Esophagus muscularis mucosa (tissue), 4 donors: ENCODE results near the gene DSCAML1. TPM values are rescaled to one million over a fixed set of nuclear protein-coding genes. Genes with fewer than 3 reads are reported as not detected.

Experiments
- DNase-seq: peaks from one replicate; pipeline ENCODE4 v3.0.0-alpha.2; 2017; ENCODE audit errors: extremely low spot score
- H3K27ac ChIP-seq, 4 donors: fragments of 200-600 bp; sonication (generic); replicated peaks in 1 of 4; 1 replicate in 3 of 4; 2 replicates in 1 of 4; pipeline ENCODE4 v1.5.1; 2016 to 2019; ENCODE audit warnings: mild to moderate bottlenecking in 1 of 4
- H3K27me3 ChIP-seq, 4 donors: fragments of 200-600 bp; sonication (generic); one replicate each; pipeline versions ENCODE4 v1.5.1 to v1.6.0; 2016 to 2019
- H3K36me3 ChIP-seq, 4 donors: fragments of 200-600 bp; sonication (generic); one replicate each; pipeline ENCODE4 v1.5.1; 2016 to 2019
- H3K4me1 ChIP-seq, 4 donors: fragments of 200-600 bp; sonication (generic); one replicate each; pipeline ENCODE4 v1.5.1; 2016 to 2019
- H3K4me3 ChIP-seq, 4 donors: fragments of 200-600 bp; sonication (generic); 1 replicate in 2 of 4; 2 replicates in 2 of 4; pipeline ENCODE4 v1.5.1; 2016 to 2019; ENCODE audit warnings: mild to moderate bottlenecking in 4 of 4, moderate library complexity in 1 of 4
- H3K9me3 ChIP-seq, 4 donors: fragments of 200-600 bp; sonication (generic); 1 replicate in 3 of 4; 2 replicates in 1 of 4; pipeline ENCODE4 v1.5.1; 2016 to 2019
- CTCF ChIP-seq, 3 experiments: fragments of 200-600 bp in 2 of 3; fragments of 450-650 bp in 1 of 3; sonication (generic) in 2 of 3; IDR thresholded peaks; one replicate each; pipeline ENCODE4 v1.5.1; 2017 to 2019; ENCODE audit warnings: antibody characterized with exemption in 3 of 3, mild to moderate bottlenecking in 2 of 3, moderate library complexity in 1 of 3
- EP300 ChIP-seq: sonication (generic); formaldehyde crosslinking; IDR thresholded peaks from one replicate; pipeline ENCODE4 v1.6.1; 2017; ENCODE audit warnings: antibody characterized with exemption
- POLR2A ChIP-seq: fragments of 450-650 bp; IDR thresholded peaks from one replicate; pipeline ENCODE4 v1.6.1; 2017; ENCODE audit warnings: antibody characterized with exemption, moderate library complexity, mild to moderate bottlenecking, low read depth
- POLR2AphosphoS5 ChIP-seq, 2 donors: sonication (generic); formaldehyde crosslinking; IDR thresholded peaks; one replicate each; pipeline ENCODE4 v1.6.1; 2017; ENCODE audit warnings: antibody characterized with exemption in 2 of 2
- WGBS: methylation state at CpG from one replicate; pipeline ENCODE4 v1.1.5; 2018; 5-methylcytosine and 5-hydroxymethylcytosine counted together
- intact Hi-C: fragments of 100-400 bp; cut with DNase I; formaldehyde crosslinking; loops from one replicate; pipeline ENCODE4 v1.15.1; 2023
- total RNA-seq, 4 donors: library from RNA; depleted of rRNA; stranded (reverse); fragments of >200 nt; gene quantifications; one replicate each; pipeline versions ENCODE4 v1.1.0 to v1.2.1, GENCODE V29; 2016

The DSCAML1 gene
- total RNA-seq, 4 donors from 2014 or later, result 0.50 to 5.8 (median 1.2) TPM

- no peak for DNase-seq
- Histone ChIP-seq H3K36me3 (no peaks in the 10 kb centered on the region), H3K27ac (no peak overlapping the region), H3K27me3 (peaks cover 0 to 9% (median 0%) of the 10 kb centered on the region in 4 donors), H3K9me3 (no peaks in the 10 kb centered on the region), H3K4me3 (no peak overlapping the region), H3K4me1 (peaks cover 10 to 18% (median 16%) of the 10 kb centered on the region in 4 donors)
- intact Hi-C loops, result no loop called here
- WGBS, result 41% methylated on average over 4 of the region's 4 CpGs
- TF ChIP-seq CTCF (IDR thresholded peaks at IDR 0.05), result no peak
- TF ChIP-seq EP300, result no peak
- TF ChIP-seq POLR2AphosphoS5 (IDR thresholded peaks at IDR 0.05), result no peak
- no peak for TF ChIP-seq POLR2A
Measured at GRCh38 chr11:117691218-117691514, 105.8 kb downstream of the DSCAML1 start.

- Histone ChIP-seq H3K4me3 (no peak overlapping the region), H3K9me3 (no peaks in the 10 kb centered on the region), H3K36me3 (no peaks in the 10 kb centered on the region), H3K27me3 (peaks cover 0 to 4% (median 0%) of the 10 kb centered on the region in 4 donors), H3K27ac (no peak overlapping the region), H3K4me1 (peaks cover 10 to 18% (median 16%) of the 10 kb centered on the region in 4 donors)
- intact Hi-C loops, result no loop called here
- TF ChIP-seq POLR2A (no peak), CTCF (IDR thresholded peaks at IDR 0.05) (no peak), EP300 (no peak), POLR2AphosphoS5 (IDR thresholded peaks at IDR 0.05) (no peak)
- 75% methylated on average over 8 of the region's 8 CpGs for WGBS
- DNase-seq, result no peak
Measured at GRCh38 chr11:117690484-117691217, 106.4 kb downstream of the DSCAML1 start.

GRCh38 chr11:117688255-117688797 lies 108.7 kb downstream of the DSCAML1 start:
- Histone ChIP-seq H3K4me1 (peaks cover 10 to 24% (median 16%) of the 10 kb centered on the region in 4 donors), H3K9me3 (no peaks in the 10 kb centered on the region), H3K27me3 (no peaks in the 10 kb centered on the region), H3K27ac (no peak overlapping the region), H3K4me3 (no peak overlapping the region), H3K36me3 (no peaks in the 10 kb centered on the region)
- TF ChIP-seq POLR2A (no peak), POLR2AphosphoS5 (IDR thresholded peaks at IDR 0.05) (no peak), EP300 (no peak), CTCF (IDR thresholded peaks at IDR 0.05) (no peak)
- DNase-seq, result no peak
- WGBS, result 91% methylated on average over 3 of the region's 3 CpGs
- intact Hi-C loops, result no loop called here

GRCh38 chr11:117687776-117688175 lies 109.2 kb downstream of the DSCAML1 start:
- intact Hi-C loops, result no loop called here
- H3K9me3 ChIP-seq, result no peaks in the 10 kb centered on the region
- 95% methylated on average over 6 of the region's 6 CpGs for WGBS
- no peaks in the 10 kb centered on the region for H3K27me3 ChIP-seq
- H3K36me3 ChIP-seq, result no peaks in the 10 kb centered on the region
- no peak overlapping the region for H3K27ac ChIP-seq
- no peak for DNase-seq
- no peak overlapping the region for H3K4me3 ChIP-seq
- TF ChIP-seq POLR2AphosphoS5 (IDR thresholded peaks at IDR 0.05), result no peak
- TF ChIP-seq POLR2A, result no peak
- no peak for TF ChIP-seq CTCF (IDR thresholded peaks at IDR 0.05)
- H3K4me1 ChIP-seq, result peaks cover 10 to 24% (median 16%) of the 10 kb centered on the region in 4 donors
